ENCODE measurements around the gene SVOPL.

SVOPL gene

GRCh38 chr7:138555684-138556083 is 145.5 kb downstream of the SVOPL start:
- DNase-seq: no peak

- DNase-seq: no peak
Observed at GRCh38 chr7:138554674-138555073, 146.5 kb downstream of the SVOPL start.

DNA sequence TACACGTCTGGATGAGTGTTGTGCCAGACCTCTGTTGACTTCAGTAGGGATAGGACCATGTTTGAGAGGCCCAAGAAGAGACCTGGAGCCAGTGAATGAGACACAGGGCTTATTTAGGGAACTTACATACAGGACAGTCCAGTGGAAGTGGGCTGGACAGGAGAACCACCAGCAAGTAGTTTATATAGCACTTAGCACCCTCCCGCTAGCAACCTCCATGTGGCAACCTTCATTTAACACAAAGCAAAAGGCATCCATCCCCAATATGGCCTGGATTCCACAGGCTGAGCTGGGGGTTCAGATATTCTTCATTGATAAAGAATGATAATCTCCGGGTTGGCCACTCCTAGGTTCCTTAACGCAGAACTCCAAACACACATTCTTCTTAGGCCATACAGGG is 147.4 kb downstream of the SVOPL start:
- DNase-seq: no peak

GRCh38 chr7:138551102-138551501 is 150.1 kb downstream of the SVOPL start:
- no peak for DNase-seq

GRCh38 chr7:138550337-138550736 is 150.8 kb downstream of the SVOPL start:
- no peak for DNase-seq

- no peak for DNase-seq
Observed at GRCh38 chr7:138549082-138549481, 152.1 kb downstream of the SVOPL start.

DNA sequence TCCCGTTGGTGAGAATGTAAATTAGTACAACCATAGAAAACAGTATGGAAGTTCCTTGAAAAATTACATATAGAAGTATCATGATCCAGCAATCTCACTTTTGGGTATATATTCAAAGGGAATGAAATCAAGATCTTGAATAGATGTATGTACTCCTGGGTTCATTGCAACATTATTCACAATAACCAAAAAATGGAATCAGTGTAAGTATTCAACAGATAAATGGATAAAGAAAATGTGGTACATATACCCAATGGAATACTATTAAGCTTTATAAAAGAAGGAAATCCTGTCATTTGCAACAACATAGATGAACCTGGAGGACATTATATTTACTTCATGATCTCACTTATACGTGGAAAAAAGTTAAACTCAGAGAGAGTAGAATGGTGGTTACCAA is 154.3 kb downstream of the SVOPL start:
- DNase-seq: no peak

DNA sequence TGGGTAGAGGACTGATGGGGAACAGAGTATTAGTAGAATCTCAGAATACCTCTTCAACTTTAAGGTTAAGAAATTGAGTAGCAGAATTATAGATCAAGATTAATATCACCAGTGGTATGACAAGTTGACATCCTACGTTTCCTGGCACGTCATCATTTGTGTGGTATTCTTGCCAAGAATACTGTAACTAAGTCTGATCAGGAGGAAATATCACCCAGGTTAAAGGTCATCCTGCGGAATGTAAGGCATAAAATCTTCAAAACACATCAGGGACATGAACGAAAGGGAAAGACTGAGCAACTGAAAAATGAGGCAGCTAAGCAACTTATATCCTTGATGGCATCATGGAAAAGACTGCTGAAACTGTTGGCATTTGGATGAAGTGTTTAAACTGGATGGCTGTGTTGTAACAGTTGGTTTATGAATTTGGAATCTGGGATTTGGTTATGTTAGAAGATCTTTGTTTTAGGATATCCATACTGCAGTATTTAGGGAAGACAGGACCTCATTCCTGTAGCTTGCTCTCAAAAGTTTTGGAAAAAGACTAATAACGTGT is 155.0 kb downstream of the SVOPL start:
- DNase-seq: no peak

GRCh38 chr7:138545123-138545522 is 156.0 kb downstream of the SVOPL start:
- DNase-seq: no peak

Measured in T-helper 2 cell (primary cell).